Measurements from ENCODE around the gene SPECC1.

Gene SPECC1

GRCh38 chr17:20284570-20285295 is 275.6 kb downstream of the SPECC1 start:
- no peak for DNase-seq
- no peaks in the 10 kb centered on the region for H3K36me3 ChIP-seq
- no peak for TF ChIP-seq CTCF (IDR thresholded peaks at IDR 0.05)
- H3K9me3 ChIP-seq = no peaks in the 10 kb centered on the region
- H3K4me3 ChIP-seq = no peak overlapping the region
- H3K27ac ChIP-seq = no peak overlapping the region
- peaks cover 0 to 15% (median 8%) of the 10 kb centered on the region in 4 donors for H3K4me1 ChIP-seq
- no peaks in the 10 kb centered on the region for H3K27me3 ChIP-seq
- intact Hi-C loops (cut with DNase I; ENCODE audit: low total_unique reads) = no loop called here

- no peaks in the 10 kb centered on the region for H3K27me3 ChIP-seq
- no peaks in the 10 kb centered on the region for H3K9me3 ChIP-seq
- DNase-seq = no peak
- no peaks in the 10 kb centered on the region for H3K4me1 ChIP-seq
- intact Hi-C loops (cut with DNase I; ENCODE audit: low total_unique reads) = no loop called here
- peaks cover 0 to 4% (median 3%) of the 10 kb centered on the region in 3 donors for H3K36me3 ChIP-seq
- H3K27ac ChIP-seq = no peak overlapping the region
- TF ChIP-seq CTCF (IDR thresholded peaks at IDR 0.05) = no peak
- no peak overlapping the region for H3K4me3 ChIP-seq
Observed at GRCh38 chr17:20289984-20290383, 280.8 kb downstream of the SPECC1 start.

- intact Hi-C loops (cut with DNase I; ENCODE audit: low total_unique reads) = no loop called here
- Histone ChIP-seq H3K4me3 (no peak overlapping the region), H3K4me1 (no peaks in the 10 kb centered on the region), H3K9me3 (no peaks in the 10 kb centered on the region), H3K36me3 (peaks cover 0 to 4% (median 3%) of the 10 kb centered on the region in 3 donors), H3K27ac (no peak overlapping the region), H3K27me3 (no peaks in the 10 kb centered on the region)
- DNase-seq = no peak
- no peak for TF ChIP-seq CTCF (IDR thresholded peaks at IDR 0.05)
Observed at GRCh38 chr17:20291853-20292252, 282.7 kb downstream of the SPECC1 start.

- no peak for DNase-seq
- no peak overlapping the region for H3K4me3 ChIP-seq
- no peak for TF ChIP-seq CTCF (IDR thresholded peaks at IDR 0.05)
- intact Hi-C loops (cut with DNase I; ENCODE audit: low total_unique reads) = no loop called here
- no peaks in the 10 kb centered on the region for H3K9me3 ChIP-seq
- H3K27ac ChIP-seq = no peak overlapping the region
- H3K4me1 ChIP-seq = no peaks in the 10 kb centered on the region
- H3K27me3 ChIP-seq = no peaks in the 10 kb centered on the region
- H3K36me3 ChIP-seq = peaks cover 0 to 4% (median 3%) of the 10 kb centered on the region in 3 donors
Observed at GRCh38 chr17:20293501-20293900, 284.3 kb downstream of the SPECC1 start.

- no peak for TF ChIP-seq CTCF (IDR thresholded peaks at IDR 0.05)
- no peak for DNase-seq
- intact Hi-C loops (cut with DNase I; ENCODE audit: low total_unique reads) = no loop called here
Observed at GRCh38 chr17:20294120-20294519, 285.0 kb downstream of the SPECC1 start.

More at GRCh38 chr17:20294120-20294519, 285.0 kb downstream of the SPECC1 start:
- Histone ChIP-seq H3K36me3 (peaks cover 0 to 4% (median 3%) of the 10 kb centered on the region in 3 donors), H3K4me3 (no peak overlapping the region), H3K4me1 (no peaks in the 10 kb centered on the region), H3K9me3 (no peaks in the 10 kb centered on the region), H3K27ac (no peak overlapping the region), H3K27me3 (no peaks in the 10 kb centered on the region)
